Mesothelial cell of epicardium (in vitro differentiated cells): ENCODE data around the gene KCNJ2. TPM values are rescaled to one million over a fixed set of nuclear protein-coding genes. Genes with fewer than 3 reads are reported as not detected.

Source experiments
- DNase-seq, 2 experiments: peaks; one replicate each; pipeline ENCODE4 v3.0.0; 2021; ENCODE audit warnings: low spot score in 2 of 2; ENCODE audit not compliant: unreplicated experiment in 2 of 2
- H3K27ac Mint-ChIP-seq: 2 replicates; pipeline ENCODE4 v1.8.0; 2021; ENCODE audit warnings: mixed read lengths
- H3K27me3 Mint-ChIP-seq: 2 replicates; pipeline ENCODE4 v1.8.0; 2021; ENCODE audit warnings: low read depth, mixed read lengths
- H3K36me3 Mint-ChIP-seq: 2 replicates; pipeline ENCODE4 v1.8.0; 2021; ENCODE audit warnings: mixed read lengths
- H3K4me1 Mint-ChIP-seq: 2 replicates; pipeline ENCODE4 v1.8.0; 2021; ENCODE audit warnings: mixed read lengths
- H3K4me3 Mint-ChIP-seq: 2 replicates; pipeline ENCODE4 v1.8.0; 2021; ENCODE audit warnings: mild to moderate bottlenecking, moderate library complexity, mixed read lengths
- H3K9me3 Mint-ChIP-seq: 2 replicates; pipeline ENCODE4 v1.8.0; 2021; ENCODE audit warnings: mixed read lengths
- CTCF ChIP-seq: fragments of 200-600 bp; sonication (generic); IDR thresholded peaks from one replicate; pipeline ENCODE4 v1.5.0; 2021; ENCODE audit warnings: antibody characterized with exemption; ENCODE audit not compliant: unreplicated experiment
- total RNA-seq: library from RNA; stranded (reverse); gene quantifications from 3 replicates; pipeline ENCODE4 v1.2.1, GENCODE V29; 2021

The KCNJ2 gene
- total RNA-seq, 1 donor from 2014 or later = 28.4 TPM

- no peak for DNase-seq
- peaks cover 19% of the 10 kb centered on the region for H3K4me1 Mint-ChIP-seq
These were observed 33.5 kb downstream of the KCNJ2 start for GRCh38 chr17:70202840-70203239.

GRCh38 chr17:70204431-70204830 lies 35.1 kb downstream of the KCNJ2 start:
- TF ChIP-seq CTCF = no peak
- DNase-seq = no peak
- Mint-ChIP-seq H3K27ac (no peak overlapping the region), H3K4me1 (peaks cover 34% of the 10 kb centered on the region), H3K9me3 (no peaks in the 10 kb centered on the region), H3K27me3 (no peaks in the 10 kb centered on the region), H3K4me3 (no peak overlapping the region), H3K36me3 (no peaks in the 10 kb centered on the region)

More at GRCh38 chr17:70202840-70203239, 33.5 kb downstream of the KCNJ2 start:
- H3K27ac Mint-ChIP-seq = no peak overlapping the region
- no peak for TF ChIP-seq CTCF
- H3K27me3 Mint-ChIP-seq = no peaks in the 10 kb centered on the region
- H3K9me3 Mint-ChIP-seq = peaks cover 12% of the 10 kb centered on the region
- H3K4me3 Mint-ChIP-seq = no peak overlapping the region
- peaks cover 2% of the 10 kb centered on the region for H3K36me3 Mint-ChIP-seq

DNA sequence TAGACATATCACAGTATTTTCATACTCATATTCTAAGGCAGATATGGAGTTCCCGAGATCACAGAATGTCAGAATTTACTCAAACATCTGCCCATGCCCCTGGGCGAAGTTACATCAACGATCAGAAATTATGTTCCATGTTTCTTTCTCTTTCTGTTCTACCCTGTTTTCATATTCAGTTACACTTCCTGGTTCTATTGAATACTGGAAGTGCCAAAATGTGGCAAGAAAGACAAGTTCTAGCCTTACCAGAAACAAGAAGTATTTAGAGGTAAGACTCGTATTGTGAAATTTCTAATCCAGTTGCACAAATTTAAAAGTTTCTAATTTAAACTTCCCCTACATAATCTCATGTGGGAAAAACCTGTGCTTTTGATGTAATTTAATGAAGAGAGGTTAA lies 36.1 kb downstream of the KCNJ2 start:
- no peak overlapping the region for H3K4me3 Mint-ChIP-seq

GRCh38 chr17:70206361-70207010 lies 37.2 kb downstream of the KCNJ2 start:
- H3K27me3 Mint-ChIP-seq = no peaks in the 10 kb centered on the region
- peaks cover 42% of the 10 kb centered on the region for H3K4me1 Mint-ChIP-seq
- H3K36me3 Mint-ChIP-seq = no peaks in the 10 kb centered on the region
- no peak for TF ChIP-seq CTCF
- H3K9me3 Mint-ChIP-seq = no peaks in the 10 kb centered on the region
- no peak overlapping the region for H3K27ac Mint-ChIP-seq
- no peak overlapping the region for H3K4me3 Mint-ChIP-seq
- no peak for DNase-seq

More for the DNA sequence above, 36.1 kb downstream of the KCNJ2 start:
- no peaks in the 10 kb centered on the region for H3K9me3 Mint-ChIP-seq
- peaks cover 38% of the 10 kb centered on the region for H3K4me1 Mint-ChIP-seq
- H3K27me3 Mint-ChIP-seq = no peaks in the 10 kb centered on the region
- TF ChIP-seq CTCF = no peak
- DNase-seq = no peak
- H3K36me3 Mint-ChIP-seq = no peaks in the 10 kb centered on the region
- H3K27ac Mint-ChIP-seq = no peak overlapping the region

GRCh38 chr17:70207184-70207583 lies 37.9 kb downstream of the KCNJ2 start:
- Mint-ChIP-seq H3K36me3 (no peaks in the 10 kb centered on the region), H3K27ac (no peak overlapping the region), H3K4me3 (no peak overlapping the region), H3K4me1 (peaks cover 38% of the 10 kb centered on the region), H3K27me3 (no peaks in the 10 kb centered on the region), H3K9me3 (no peaks in the 10 kb centered on the region)
- TF ChIP-seq CTCF = no peak
- no peak for DNase-seq
